Glomerular endothelial cell (primary cell): ENCODE measurements around the gene ERN1. TPM values are rescaled to one million over a fixed set of nuclear protein-coding genes. Genes with fewer than 3 reads are reported as not detected.
A peak's percentile ranks its signal among the peaks of the same experiment; 100 is the strongest.

ENCODE experiments used
- DNase-seq: peaks from one replicate; pipeline ENCODE4 v3.0.0-alpha.2; 2011; ENCODE audit warnings: low read depth, low spot score; ENCODE audit errors: extremely low read depth
- total RNA-seq: library from RNA; depleted of rRNA; stranded (reverse); fragments of >200 nt; gene quantifications from 2 replicates; pipeline ENCODE4 v1.2.3, GENCODE V29; 2015

ERN1 gene
- total RNA-seq, 1 donor from 2014 or later = 19.5 TPM

DNA sequence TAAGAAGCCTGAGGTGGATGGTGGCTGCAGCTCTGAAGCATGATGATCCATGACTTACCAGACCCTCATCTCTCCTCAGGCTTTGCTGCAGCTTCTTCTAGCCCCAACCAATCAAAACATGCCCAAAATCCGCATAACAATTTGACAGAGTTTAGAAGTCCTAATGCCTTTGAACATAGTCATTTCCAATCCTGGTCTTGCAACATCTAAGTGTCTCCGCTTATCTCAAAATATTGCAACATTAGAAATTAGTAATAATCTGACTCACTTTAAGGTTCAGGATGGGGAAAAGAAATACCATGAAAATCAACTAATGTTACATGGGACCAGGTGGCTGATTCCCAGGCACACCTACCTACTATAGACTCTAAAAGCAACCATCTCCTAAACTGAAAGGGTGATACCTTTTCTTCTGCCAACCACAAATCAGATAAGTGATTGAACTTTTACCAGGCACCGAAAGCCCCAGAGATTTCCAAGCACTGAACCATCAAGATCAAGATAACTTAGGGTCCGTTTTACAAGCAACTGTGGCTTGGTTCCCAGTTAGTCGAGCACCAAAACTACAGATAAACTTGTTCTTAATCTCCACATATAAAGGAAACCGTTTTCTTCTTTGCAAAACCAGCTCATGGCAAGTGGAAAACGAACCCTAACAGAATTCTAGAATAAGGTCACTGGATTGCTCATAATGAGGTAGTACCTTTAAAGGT, 14.0 kb downstream of the ERN1 start:
- DNase-seq = no peak

DNA sequence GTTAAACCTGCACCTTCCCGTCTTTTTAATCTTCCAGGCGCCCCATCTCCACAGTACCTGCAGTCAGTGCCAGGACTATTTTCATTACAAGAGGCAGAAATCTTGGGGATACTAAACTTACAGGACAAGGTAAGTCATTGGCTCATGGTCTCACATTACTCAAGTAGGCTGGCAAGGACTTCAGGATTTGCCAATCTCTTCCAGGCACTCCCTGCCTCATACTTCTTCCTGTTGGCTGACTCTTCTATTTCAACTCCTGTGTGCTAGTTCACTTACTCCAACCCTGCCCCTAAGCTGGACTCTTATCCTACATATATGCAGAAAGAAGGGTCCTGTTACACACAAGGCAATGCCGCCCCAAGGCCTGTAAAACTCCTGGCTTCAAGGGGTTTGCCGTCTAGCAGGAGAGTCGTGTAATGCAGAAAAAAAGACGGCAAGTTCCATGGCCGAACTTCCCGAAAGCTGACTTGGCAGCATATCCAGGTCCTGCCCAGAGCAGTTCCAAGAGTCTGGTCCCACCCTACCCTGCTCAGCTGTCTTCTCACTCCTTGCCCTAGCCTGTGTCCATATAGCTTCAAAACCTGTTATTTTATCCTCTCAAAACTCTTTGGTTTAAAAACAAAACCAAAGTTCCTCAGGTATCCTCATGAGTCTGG, 14.8 kb downstream of the ERN1 start:
- DNase-seq = no peak

DNA sequence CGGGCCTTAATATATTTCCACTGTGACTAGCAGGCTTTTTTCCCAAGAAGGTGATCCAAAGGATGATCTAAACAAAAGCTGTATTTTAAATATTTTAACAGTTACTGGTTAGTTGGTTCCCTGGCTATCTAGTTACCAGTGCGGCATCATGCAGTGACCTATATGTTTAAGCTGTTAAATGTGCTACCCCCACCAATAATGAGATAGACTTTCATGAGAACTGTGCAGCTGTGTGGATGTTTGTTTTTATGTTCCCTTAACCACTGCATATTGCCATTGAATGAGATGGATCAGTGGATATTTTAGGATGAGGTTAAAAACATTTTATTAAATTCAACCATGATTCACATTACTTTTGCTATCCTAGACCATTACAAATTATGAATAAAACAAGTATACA, 16.9 kb downstream of the ERN1 start:
- DNase-seq = no peak

DNA sequence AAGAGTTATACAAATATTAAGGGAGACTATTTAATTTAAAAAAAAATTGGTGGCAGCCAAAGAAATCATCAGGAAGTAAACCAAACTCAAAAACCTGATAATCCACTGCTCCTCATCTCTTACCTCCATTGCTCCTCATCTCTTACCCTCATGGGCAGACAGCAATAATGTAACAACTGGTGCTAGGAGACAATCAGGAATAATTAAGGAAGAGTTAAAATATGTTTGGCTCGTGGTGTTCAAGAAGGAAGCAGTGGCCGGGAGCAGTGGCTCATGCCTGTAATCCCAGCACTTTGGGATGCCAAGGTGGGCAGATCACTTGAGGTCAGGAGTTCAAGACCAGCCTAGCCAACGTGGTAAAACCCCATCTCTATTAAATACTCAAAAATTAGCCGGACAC, 18.1 kb downstream of the ERN1 start:
- no peak for DNase-seq

DNA sequence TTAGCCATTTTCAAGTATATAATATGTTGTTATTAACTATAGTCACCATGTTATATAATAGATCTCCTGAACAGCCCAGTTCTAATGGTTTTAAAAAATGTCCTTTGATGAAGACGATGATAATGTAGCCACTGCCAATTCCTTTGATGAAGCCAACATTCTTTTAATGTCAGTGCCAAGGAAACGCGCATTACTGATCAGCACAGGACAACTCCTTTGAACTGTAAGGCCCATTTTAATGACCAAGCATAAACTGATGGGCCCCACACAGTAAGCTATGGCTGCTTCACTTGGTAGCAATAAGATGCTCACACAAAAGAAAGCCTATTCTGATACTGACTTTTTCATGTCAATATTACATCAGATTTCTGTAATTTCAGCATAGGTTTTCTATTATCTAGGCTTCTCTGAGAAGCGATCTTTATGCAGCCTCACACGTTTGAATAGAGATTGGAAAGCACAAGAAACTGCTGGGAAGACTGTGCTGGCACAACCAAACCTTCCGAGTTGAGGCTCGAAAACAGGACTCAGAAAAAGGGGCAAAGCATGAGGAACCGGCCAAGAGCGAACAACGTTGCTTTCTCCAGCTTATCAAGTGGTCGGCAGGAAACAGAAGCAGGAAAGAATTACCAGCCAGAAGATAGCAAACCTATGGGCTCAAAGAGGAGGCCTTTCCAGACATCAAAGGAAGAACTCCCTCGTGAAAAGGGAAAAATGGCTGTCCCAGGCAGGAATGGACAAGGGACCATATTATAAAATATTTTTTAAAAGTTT, 19.4 kb downstream of the ERN1 start:
- no peak for DNase-seq

DNA sequence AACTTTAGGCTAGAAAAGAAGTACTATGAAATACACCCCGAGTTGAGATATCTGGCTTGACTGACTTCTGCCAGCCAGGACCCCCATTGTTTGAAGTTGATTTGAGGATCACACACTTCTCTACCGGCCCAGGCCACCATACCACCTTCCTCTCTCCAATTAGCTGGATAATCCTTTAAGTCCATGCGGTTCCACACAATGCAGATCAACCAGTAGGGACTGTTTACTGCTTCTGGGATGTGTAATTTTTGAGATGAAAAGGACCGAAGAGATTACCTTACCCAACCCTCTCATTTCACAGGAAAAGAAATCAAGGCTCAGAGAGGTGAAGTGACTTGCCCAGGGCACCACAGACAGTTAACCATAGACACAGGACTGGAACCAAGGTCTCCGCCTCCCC, 20.5 kb downstream of the ERN1 start:
- DNase-seq = no peak

DNA sequence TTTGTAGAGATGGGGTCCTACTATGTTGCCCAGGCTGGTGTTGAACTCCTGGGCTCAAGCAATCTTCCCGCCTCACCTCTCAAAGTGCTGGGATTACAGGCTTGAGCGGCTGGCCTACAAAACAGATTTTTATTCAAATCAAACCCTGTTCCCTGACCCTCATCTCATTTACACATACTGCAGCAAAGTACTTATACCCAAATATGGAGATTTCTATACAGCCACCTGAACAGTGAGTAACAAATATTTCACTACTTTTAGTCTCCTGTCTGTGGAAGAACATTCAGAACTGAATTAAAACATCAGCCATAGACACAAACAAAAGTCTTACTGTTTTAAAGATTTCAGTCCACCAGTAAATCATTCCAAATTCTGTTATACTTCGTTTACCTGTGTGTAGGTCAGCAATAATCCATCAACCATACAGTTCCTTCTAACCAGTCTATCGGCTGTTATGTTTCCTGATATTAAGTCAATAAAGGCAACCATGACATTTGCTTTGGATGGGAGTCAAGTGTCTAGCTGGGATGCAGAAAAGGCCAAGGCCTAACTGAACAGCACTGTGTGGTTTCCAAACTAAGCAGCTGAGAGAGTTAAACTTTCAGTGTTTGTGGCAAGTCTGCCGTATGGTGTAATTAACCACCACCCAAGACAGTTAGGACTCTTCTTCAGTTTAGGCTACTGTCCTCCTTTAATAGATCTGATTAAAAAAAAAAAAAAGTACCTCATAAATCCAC, 22.3 kb downstream of the ERN1 start:
- DNase-seq = no peak

DNA sequence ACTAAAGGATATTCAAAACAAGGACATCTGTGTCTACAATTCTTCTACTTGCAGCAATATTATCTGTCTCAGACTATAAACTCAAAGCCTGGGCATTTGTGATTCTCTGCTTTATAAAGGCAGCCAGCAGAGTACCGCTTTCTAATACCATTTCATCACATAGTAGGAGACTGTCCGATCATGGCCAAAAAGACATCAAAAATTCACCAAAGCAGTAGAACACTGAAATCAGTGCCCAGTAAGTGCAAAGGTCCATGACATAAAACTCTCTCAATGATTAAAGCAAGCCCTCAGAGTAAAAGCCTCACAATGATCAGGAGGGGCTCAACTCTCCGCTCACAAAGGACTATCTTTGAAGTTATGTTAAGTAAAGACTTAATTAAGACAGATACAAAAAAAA, 23.0 kb downstream of the ERN1 start:
- no peak for DNase-seq

DNA sequence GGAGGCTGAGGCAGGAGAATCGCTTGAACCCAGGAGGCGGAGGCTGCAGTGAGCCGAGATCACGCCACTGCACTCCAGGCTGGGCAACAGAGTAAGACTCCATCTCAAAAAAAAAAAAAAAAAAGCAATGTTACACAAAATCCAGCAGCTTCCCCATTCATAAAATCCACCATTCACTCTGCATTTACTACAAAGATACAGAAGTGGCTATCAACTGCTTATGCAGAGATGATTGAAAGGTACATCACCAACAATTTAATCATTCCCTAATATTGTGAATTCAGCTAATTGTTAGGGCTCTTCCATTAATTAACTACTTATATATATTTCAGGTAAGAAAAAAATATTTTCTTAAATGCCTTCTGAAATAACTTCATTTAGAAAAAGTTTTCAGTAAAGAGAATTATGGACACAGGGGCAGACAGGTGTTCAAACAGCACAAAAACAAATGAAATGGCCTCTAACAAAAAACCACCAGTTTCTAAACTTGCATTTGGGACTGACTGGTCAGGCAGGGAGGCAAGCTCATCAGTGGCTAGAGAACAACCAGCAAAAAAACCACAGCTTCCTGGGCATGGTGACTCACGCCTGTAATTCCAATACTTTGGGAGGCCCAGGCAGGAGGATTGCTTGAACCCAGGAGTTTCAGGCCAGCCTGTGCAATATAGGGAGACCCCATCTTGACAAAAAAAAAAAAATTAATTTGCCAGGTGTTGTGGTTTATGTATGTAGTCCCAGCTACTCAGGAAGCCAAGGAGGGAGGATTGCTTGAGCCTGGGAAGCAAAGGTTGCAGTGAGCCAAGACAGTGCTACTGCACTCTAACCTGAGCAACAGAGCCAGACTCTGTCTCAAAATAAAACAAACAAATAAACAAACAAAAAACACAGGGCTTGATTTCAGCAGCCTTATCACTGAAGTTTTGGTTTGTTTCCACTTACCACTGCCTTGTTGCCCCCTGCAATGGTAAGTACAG, 26.3 kb downstream of the ERN1 start:
- DNase-seq = no peak

DNA sequence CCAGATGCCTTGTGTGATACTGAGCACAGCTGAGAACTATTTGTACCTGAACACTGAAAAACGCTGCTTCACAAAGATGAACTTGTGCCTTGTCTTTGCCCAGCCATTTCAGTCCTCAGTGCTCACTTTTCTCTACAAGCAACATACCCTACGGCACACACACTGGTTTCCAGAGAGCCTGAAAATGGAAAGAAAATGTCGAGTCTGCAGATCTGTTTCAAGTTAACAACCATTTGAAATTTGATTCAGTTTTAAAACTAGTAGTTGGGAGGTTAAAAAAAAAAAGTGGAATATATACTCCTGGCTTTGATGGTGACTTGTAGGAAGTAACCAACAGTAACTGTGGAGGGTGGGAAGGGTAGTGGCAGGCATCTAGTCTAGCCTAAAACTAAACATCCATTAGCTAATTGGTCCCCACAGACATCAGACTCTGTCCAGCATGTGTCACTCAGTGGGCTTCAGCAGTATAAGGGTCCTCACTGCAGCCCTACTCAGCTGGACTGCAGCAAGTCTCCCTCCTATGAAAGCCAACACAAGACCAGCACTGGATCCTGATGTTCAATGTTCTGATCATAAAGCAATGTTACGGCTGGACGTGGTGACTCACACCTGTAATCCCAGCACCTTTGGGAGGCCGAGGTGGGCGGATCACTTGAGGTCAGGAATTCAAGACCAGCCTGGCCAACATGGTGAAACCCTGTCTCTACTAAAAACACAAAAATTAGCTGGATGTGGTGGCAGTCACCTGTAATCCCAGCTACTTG, 27.1 kb downstream of the ERN1 start:
- no peak for DNase-seq

DNA sequence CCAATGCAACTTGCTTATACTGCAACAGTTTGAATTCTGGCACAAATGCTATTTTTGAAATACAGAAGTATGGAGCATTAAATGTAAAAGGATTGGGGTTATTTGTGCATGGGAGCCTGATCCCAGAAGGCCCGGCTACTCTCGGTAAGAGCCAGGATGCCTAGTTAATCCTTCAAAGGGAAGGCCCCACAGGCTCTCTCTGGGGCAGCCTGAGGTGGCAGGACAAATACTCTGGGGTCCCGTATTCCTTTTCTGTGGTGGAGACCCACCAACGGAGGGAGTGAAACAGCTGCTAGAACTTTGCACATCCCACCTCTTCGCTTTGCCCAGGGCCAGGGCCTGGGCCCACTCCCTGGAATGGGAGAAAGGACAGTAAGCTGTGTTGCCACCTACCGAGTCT, 30.4 kb downstream of the ERN1 start:
- DNase-seq = no peak

DNA sequence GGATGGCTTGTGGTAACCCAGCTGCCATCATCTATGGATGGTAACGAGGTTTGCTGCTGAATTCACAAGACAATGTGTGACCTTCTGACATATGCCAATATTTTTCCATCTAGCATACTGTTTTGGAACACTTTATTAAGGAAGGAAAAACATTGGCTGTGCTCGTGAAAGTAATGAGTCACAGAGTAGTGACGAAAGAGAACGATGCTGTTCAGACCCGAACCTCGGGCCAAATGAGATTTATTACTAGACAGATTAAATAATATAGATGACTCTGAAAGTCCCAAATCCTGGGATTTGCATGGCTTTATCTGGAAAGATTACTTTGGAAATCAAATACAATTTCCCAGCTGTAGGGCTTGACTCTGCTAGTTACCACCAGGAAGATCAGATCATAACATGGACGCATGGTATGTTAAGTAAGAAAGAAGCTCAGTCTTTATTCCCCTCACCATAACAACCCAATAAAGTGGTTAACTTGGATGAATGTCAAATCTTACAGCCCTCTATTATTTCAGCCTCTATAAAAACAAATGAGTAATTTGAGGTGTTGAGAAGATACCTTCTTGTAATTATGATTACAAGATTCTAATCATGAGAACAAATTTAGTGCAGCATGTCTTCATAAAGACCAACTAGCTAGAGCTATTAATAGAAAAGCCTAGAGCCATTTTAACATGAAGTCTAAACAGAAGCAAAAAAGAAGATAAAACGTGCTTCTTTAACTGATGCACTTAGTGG, 32.6 kb downstream of the ERN1 start:
- DNase-seq = peak; percentile 90

DNA sequence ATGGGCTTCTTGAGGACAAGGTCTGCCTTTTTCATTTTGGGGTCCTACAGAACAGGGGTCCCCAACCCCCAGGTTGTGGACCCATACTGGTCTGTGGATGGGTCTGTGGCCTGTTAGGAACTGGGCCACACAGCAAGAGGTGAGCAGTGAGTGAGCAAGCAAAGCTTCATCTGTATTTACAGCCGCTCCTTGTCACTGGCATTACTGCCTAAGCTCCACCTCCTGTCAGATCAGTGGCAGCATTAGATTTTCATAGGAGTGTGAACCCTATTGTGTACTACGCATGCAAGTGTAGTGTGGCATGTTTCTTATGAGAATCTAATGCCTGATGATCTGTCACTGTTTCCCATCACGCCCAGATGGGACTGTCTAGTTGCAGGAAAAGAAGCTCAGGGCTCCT, 33.9 kb downstream of the ERN1 start:
- no peak for DNase-seq

DNA sequence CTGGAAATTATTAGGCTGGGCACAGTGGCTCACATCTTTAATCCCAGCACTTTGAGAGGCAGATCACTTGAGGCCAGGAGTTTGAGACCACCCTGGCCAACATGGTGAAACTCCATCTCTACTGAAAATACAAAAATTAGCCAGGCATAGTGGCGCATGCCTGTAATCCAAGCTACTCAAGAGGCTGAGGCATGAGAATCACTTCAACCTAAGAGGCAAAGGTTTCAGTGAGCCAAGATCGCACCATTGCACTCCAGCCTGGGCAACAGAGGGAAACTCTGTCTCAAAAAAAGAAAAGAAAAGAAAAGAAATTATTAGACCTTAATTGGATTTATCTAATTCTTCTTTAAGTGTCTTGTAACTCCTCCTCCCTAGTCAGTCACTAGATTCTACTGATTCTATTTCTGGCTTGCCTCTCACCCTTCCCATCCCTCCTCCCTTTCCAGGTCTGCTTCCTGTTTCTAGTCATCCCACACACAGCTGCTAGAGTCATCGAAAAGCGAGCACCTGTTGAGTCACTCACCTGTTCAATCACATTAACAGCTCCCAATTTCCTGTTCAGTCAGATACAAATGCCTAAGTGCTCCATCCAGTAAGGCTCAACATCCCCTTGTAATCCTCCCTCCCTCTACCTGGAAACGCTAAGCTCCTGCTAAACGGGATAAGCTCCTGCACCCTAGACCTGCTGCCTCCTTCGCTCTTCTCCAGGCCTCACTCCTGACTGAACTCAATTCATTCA, 34.6 kb downstream of the ERN1 start:
- no peak for DNase-seq

DNA sequence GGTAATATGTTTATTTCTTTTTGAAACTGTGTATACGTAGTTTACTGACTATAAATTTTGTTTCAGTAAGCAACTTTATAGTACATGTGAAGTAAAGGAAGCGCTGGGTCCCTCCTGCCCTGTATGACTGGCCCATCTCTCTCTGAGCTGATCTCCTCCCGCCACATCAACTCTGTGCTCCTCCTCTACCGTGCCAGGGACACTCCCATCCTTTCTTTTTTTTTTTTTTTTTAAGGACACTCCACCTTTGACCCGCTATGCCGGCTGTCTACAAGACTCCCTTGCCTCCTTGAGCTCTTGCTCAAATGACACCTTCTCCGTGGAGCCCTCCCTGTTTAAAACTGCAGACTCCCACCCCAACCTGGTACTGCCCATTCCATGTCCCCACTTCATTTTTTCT, 35.5 kb downstream of the ERN1 start:
- DNase-seq = no peak

DNA sequence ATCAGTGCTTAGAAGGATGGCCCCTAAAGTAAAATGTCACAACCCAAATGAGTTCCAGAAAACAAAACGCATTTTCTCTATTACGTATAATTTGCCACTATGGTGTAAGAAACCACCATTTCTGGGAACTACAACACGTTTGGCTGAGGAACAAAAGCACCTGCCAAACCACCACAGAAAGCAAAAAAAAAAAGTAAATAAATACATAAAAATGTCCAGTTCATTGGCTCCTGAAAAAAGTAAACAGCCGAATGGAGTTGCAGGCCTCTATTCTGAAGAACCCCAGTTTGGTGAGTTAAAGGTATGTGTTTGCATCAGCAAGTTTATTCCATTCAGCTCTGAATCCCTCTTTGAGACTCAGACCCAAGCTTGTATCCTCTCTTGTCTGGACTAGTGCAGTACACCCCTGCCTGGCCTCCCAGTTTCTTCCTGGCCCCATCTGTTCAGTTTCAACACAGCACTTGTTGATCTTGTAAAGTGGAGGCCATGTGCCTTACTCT, 36.9 kb downstream of the ERN1 start:
- no peak for DNase-seq

DNA sequence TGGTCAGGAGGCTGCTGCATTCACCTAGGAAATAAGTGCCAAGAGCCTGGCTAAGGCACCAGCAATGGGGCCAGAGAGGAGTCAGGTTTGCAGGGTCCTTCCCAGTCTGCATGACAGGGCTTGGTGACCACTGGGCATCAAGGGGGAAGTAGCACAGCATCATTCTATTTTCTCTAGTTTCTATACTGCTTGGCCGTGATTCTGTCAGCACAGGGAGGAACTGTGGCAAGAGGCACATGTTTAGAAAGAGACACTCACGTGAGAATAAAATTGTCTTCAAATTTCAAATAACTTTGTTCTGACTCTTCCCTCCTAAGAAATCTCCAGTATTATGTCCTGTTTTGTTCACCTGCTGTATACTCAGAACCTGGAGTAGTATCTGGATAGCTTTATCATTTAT, 37.8 kb downstream of the ERN1 start:
- no peak for DNase-seq

DNA sequence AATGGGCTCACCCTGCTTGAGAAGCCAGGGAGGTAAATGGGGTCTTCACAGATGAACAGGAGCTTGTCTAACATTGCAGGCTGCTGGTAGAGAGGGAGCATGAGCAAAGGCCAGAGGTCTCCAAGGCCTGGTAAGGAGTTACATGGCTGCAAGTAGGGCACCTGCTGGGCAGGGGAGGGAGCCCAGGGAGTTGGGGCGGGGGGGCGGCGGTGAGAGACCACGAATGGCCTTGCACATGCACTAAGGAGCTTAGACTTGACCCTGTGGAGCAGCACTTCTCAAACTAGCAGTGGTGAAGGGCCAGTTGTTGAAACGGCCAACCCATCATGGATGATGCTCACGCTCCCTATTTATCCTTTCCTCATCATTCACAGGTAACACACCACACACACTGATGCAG, 38.4 kb downstream of the ERN1 start:
- no peak for DNase-seq
